ENCODE measurements around the gene SMIM13.

The SMIM13 gene

DNA sequence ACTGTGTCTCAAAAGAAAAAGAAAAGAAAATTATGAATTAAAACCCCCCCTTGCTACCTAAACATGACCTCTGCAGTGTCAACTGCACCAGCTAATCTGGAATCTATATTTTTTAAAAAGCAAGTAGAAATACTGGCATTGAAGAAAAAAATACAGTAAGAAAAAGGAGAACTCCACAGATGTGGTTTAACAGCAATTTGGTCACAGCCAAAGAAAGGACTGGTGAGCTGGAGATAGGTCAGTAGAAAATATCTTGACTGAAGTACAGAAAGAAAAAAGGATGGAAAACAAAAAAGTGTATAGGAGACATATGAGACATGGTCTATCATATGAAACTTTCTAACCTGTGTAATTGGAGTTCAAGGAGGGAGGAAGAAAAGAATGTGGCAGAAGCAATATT is 62.0 kb downstream of the SMIM13 start:
- H4K20me1 ChIP-seq (ENCODE audit: insufficient read depth, low read length), result no peaks in the 10 kb centered on the region; the same call in 1 of the 2 replicates
- TF ChIP-seq CTCF (IDR thresholded peaks at IDR 0.05; ENCODE audit: borderline replicate concordance, extremely low read depth, low read length, poor library complexity, severe bottlenecking), result no peak
- TF ChIP-seq EZH2 (IDR thresholded peaks at IDR 0.05; ENCODE audit: borderline replicate concordance, low read depth, low read length, severe bottlenecking), result no peak
- no peak overlapping the region for H3K9ac ChIP-seq (ENCODE audit: low read depth, low read length)
- no peak overlapping the region for H3K4me2 ChIP-seq (ENCODE audit: insufficient read depth, low read length)
- no peak overlapping the region for H3K4me3 ChIP-seq (ENCODE audit: low read depth in 1 of 2, low read length in 2 of 2)
- H2AFZ ChIP-seq (ENCODE audit: low read depth, low read length), result no peak overlapping the region
- no peak for ATAC-seq (ENCODE audit: insufficient read depth, low read depth)
- no peaks in the 10 kb centered on the region for H3K9me3 ChIP-seq (ENCODE audit: insufficient read depth, low read length, severe bottlenecking)
- H3K79me2 ChIP-seq (ENCODE audit: insufficient read depth, low read length), result no peaks in the 10 kb centered on the region
- no peaks in the 10 kb centered on the region for H3K27me3 ChIP-seq (ENCODE audit: insufficient read depth, low read length, poor library complexity)
- no peaks in the 10 kb centered on the region for H3K4me1 ChIP-seq (ENCODE audit: insufficient read depth, low read length)
- no peaks in the 10 kb centered on the region for H3K36me3 ChIP-seq (ENCODE audit: insufficient read depth, low read length)
- no peak overlapping the region for H3K27ac ChIP-seq (ENCODE audit: low read length)
- no peak for DNase-seq

DNA sequence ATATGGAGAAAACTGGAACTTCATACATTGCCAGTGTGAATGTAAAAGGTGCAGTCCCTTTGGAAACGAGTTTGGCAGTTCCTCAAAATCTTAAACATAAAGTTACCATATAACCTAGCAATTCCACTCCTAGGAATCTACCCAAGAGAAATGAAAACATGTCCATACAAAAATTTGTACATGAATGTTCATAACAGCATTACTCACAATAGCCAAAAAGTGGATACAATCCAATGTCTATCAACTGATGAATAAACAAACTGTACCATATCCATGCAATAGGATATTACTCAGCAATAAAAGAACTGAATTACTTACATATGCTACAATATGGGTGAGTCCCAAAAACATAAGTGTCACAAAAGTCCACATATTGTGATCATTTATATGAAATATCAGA is 66.6 kb downstream of the SMIM13 start:
- no peak for ATAC-seq (ENCODE audit: insufficient read depth, low read depth)
- H3K9ac ChIP-seq (ENCODE audit: low read depth, low read length), result no peak overlapping the region
- H3K4me3 ChIP-seq (ENCODE audit: low read depth in 1 of 2, low read length in 2 of 2), result no peak overlapping the region
- TF ChIP-seq EZH2 (IDR thresholded peaks at IDR 0.05; ENCODE audit: borderline replicate concordance, low read depth, low read length, severe bottlenecking), result no peak
- TF ChIP-seq CTCF (IDR thresholded peaks at IDR 0.05; ENCODE audit: borderline replicate concordance, extremely low read depth, low read length, poor library complexity, severe bottlenecking), result no peak
- H3K79me2 ChIP-seq (ENCODE audit: insufficient read depth, low read length), result no peaks in the 10 kb centered on the region
- H3K27me3 ChIP-seq (ENCODE audit: insufficient read depth, low read length, poor library complexity), result no peaks in the 10 kb centered on the region
- H3K4me1 ChIP-seq (ENCODE audit: insufficient read depth, low read length), result no peaks in the 10 kb centered on the region
- no peak overlapping the region for H3K27ac ChIP-seq (ENCODE audit: low read length)
- no peak for DNase-seq
- no peaks in the 10 kb centered on the region for H3K9me3 ChIP-seq (ENCODE audit: insufficient read depth, low read length, severe bottlenecking)
- H3K4me2 ChIP-seq (ENCODE audit: insufficient read depth, low read length), result no peak overlapping the region
- H3K36me3 ChIP-seq (ENCODE audit: insufficient read depth, low read length), result no peaks in the 10 kb centered on the region
- H4K20me1 ChIP-seq (ENCODE audit: insufficient read depth, low read length), result no peaks in the 10 kb centered on the region
- H2AFZ ChIP-seq (ENCODE audit: low read depth, low read length), result no peak overlapping the region

DNA sequence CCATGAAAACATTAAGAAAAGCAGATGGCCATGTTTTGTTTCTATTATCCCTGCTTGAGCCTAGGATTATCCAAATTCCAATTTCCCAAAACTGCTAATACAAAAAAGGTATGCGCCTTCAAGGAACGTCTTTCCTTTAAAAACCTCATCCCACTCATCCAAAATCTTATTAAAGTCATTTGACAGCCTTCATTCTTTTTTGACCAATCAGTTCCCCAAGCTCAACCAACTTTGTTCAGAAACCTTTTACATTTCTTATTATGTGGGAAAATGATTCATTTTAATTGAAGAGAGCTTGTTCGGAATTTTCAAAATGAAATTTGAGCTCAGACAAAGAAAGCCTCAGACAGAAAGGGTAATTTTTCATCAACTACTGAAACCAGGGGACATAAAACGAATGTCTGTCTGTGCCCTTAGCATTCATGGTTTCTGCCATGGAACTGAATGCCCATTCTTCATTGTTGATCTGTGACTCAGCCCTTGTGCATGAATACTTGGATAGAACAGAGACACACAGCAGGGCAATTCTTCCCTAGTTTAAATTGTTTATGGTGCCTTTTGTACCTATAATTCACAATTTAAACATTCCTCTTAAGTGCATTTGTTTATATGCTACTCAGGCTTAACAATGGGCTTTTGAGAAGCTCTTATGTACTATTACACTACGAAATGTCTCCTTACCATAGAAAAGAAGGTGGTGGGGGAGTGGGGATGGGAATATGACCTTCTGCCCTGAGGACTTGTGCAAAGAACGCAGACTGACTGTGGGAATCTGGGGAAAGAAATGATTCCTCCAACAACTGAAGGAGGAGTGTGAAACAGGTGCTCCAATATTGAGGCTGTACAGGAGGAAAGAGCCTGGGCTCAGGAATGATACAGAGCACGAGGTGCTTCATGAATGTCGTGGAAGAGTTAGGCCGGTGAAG is 67.7 kb downstream of the SMIM13 start:
- Histone ChIP-seq H4K20me1 (ENCODE audit: insufficient read depth, low read length) (no peaks in the 10 kb centered on the region), H3K79me2 (ENCODE audit: insufficient read depth, low read length) (no peaks in the 10 kb centered on the region), H2AFZ (ENCODE audit: low read depth, low read length) (no peak overlapping the region), H3K4me3 (ENCODE audit: low read depth in 1 of 2, low read length in 2 of 2) (no peak overlapping the region), H3K9ac (ENCODE audit: low read depth, low read length) (no peak overlapping the region), H3K9me3 (ENCODE audit: insufficient read depth, low read length, severe bottlenecking) (no peaks in the 10 kb centered on the region), H3K36me3 (ENCODE audit: insufficient read depth, low read length) (no peaks in the 10 kb centered on the region), H3K4me1 (ENCODE audit: insufficient read depth, low read length) (no peaks in the 10 kb centered on the region), H3K27me3 (ENCODE audit: insufficient read depth, low read length, poor library complexity) (no peaks in the 10 kb centered on the region), H3K27ac (ENCODE audit: low read length) (no peak overlapping the region), H3K4me2 (ENCODE audit: insufficient read depth, low read length) (no peak overlapping the region)
- TF ChIP-seq EZH2 (IDR thresholded peaks at IDR 0.05; ENCODE audit: borderline replicate concordance, low read depth, low read length, severe bottlenecking), result no peak
- TF ChIP-seq CTCF (IDR thresholded peaks at IDR 0.05; ENCODE audit: borderline replicate concordance, extremely low read depth, low read length, poor library complexity, severe bottlenecking), result no peak
- DNase-seq (no peak), ATAC-seq (ENCODE audit: insufficient read depth, low read depth) (no peak)
